WERI-Rb-1 (cell line): ENCODE measurements around the gene PDILT.
"Not testable (repeated sequence)": the region's sequence is repeated elsewhere in the genome, so short reads cannot be mapped to it uniquely, and the experiment has no call there.

ENCODE experiments used
- DNase-seq: peaks from one replicate; pipeline ENCODE4 v3.0.0-alpha.2; 2020
- H3K27ac ChIP-seq: fragments of 250-450 bp; sonication (Bioruptor Pico); 2 replicates; pipeline ENCODE4 v1.5.1; 2020; ENCODE audit warnings: mild to moderate bottlenecking, moderate library complexity
- H3K27me3 ChIP-seq: fragments of 250-450 bp; sonication (Bioruptor Pico); 2 replicates; pipeline ENCODE4 v1.5.1; 2021; ENCODE audit warnings: mild to moderate bottlenecking, low read depth, moderate library complexity; ENCODE audit not compliant: insufficient read depth, severe bottlenecking
- H3K36me3 ChIP-seq: fragments of 250-450 bp; sonication (Bioruptor Pico); 2 replicates; pipeline ENCODE4 v1.5.1; 2020; ENCODE audit warnings: mild to moderate bottlenecking, moderate library complexity
- H3K4me3 ChIP-seq: 2 replicates; pipeline ENCODE4 v1.5.1; 2011; ENCODE audit warnings: low read depth, mild to moderate bottlenecking, control low read depth, low read length
- H3K9me3 ChIP-seq: fragments of 250-450 bp; sonication (Bioruptor Pico); 2 replicates; pipeline ENCODE4 v1.5.1; 2021; ENCODE audit warnings: mild to moderate bottlenecking, moderate library complexity; ENCODE audit not compliant: severe bottlenecking
- TF ChIP-seq, protein P1 (sequence below): IDR thresholded peaks from 2 replicates; pipeline ENCODE4 v1.5.1; 2011; ENCODE audit warnings: low read depth, mild to moderate bottlenecking, control low read depth, inconsistent platforms, low read length

The PDILT gene

GRCh38 chr16:20430948-20431347, 26.4 kb upstream of the PDILT start:
- DNase-seq = no peak
- H3K27me3 ChIP-seq = peaks cover 45% of the 10 kb centered on the region
- H3K9me3 ChIP-seq = no peaks in the 10 kb centered on the region
- H3K4me3 ChIP-seq = no peak overlapping the region
- H3K27ac ChIP-seq = no peak overlapping the region
- TF ChIP-seq, protein P1, sequence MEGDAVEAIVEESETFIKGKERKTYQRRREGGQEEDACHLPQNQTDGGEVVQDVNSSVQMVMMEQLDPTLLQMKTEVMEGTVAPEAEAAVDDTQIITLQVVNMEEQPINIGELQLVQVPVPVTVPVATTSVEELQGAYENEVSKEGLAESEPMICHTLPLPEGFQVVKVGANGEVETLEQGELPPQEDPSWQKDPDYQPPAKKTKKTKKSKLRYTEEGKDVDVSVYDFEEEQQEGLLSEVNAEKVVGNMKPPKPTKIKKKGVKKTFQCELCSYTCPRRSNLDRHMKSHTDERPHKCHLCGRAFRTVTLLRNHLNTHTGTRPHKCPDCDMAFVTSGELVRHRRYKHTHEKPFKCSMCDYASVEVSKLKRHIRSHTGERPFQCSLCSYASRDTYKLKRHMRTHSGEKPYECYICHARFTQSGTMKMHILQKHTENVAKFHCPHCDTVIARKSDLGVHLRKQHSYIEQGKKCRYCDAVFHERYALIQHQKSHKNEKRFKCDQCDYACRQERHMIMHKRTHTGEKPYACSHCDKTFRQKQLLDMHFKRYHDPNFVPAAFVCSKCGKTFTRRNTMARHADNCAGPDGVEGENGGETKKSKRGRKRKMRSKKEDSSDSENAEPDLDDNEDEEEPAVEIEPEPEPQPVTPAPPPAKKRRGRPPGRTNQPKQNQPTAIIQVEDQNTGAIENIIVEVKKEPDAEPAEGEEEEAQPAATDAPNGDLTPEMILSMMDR = no peak
- H3K36me3 ChIP-seq = no peaks in the 10 kb centered on the region

GRCh38 chr16:20430480-20430879, 25.9 kb upstream of the PDILT start:
- H3K27me3 ChIP-seq = peaks cover 40% of the 10 kb centered on the region
- H3K4me3 ChIP-seq, H3K9me3 ChIP-seq, H3K27ac ChIP-seq, DNase-seq, H3K36me3 ChIP-seq: not testable (repeated sequence)

GRCh38 chr16:20429499-20429898, 25.0 kb upstream of the PDILT start:
- H3K36me3 ChIP-seq, DNase-seq, H3K4me3 ChIP-seq, H3K27ac ChIP-seq, H3K9me3 ChIP-seq: not testable (repeated sequence)
- peaks cover 31% of the 10 kb centered on the region for H3K27me3 ChIP-seq

DNA sequence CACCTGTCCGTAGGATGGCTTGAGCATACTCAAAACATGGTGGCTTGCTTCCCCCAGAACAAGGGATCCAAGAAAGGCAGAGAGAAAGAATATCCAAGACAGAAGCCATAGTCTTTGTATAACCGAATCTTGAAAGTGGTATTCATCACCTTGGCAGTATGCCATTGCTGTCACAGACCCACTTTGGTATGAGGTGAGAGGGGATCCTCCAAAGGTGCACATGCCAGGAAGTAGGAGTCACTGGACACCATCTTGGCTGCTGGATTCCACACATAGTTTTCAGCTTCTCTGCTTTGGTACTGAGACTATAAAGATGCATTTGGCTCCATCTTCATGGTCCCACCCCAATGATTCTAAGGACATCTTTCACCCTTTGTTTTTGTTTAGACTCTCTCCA, 22.9 kb upstream of the PDILT start:
- not testable (repeated sequence) for H3K27ac ChIP-seq, H3K9me3 ChIP-seq, DNase-seq, H3K4me3 ChIP-seq, H3K36me3 ChIP-seq
- peaks cover 13% of the 10 kb centered on the region for H3K27me3 ChIP-seq

DNA sequence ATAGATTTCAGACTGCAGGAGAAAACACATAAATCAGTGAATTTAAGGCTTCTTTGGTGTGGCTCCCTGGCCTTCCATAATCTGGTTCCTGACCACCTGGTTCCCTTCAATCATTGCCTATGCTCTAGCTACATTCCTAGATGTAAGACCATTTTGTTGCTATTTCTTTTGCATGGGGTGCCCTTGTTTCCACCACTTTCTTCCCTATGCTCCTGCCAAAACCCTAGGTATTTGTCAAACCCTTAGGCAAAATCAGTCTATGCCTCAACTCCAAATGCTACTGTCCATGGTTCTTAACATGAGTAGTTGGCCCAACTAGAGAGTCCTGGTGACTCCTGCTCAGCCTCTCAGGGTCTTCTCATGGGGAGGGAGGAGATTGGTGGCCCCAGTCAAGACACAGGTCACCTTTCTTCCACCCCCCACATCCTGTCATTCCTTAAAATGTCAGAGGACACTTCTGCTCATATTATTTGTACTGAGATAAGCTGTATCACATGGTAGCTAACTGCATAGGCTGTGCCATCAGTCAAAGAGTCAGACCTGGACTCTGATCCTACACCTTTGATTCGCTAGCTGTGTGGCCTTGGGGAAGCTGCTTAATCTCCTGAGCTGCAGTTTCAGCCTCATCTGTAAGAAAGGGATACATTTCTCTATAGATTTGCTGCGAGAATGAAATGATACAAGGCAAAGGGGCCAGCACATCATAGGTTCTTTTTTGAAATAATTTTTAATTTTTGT, 19.8 kb upstream of the PDILT start:
- TF ChIP-seq, protein P1 = no peak
- H3K27me3 ChIP-seq = peaks cover 4% of the 10 kb centered on the region
- no peaks in the 10 kb centered on the region for H3K36me3 ChIP-seq
- no peaks in the 10 kb centered on the region for H3K9me3 ChIP-seq
- no peak overlapping the region for H3K4me3 ChIP-seq
- H3K27ac ChIP-seq = no peak overlapping the region
- no peak for DNase-seq

DNA sequence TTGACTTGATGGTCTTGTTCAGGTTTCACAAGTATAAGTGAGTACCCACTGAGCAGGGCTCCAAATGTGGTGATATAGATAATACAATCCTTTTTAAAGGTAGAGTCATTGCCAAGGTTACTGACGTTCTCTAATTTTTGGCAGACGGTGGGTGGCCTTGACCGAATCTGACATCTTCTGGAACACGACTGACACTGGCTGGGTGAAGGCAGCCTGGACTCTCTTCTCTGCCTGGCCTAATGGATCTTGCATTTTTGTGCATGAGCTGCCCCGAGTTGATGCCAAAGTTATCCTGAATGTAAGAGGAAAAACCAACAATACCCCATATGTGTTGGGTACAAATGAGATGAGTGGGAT, 19.2 kb upstream of the PDILT start:
- not testable (repeated sequence) for H3K4me3 ChIP-seq, H3K27me3 ChIP-seq, H3K27ac ChIP-seq, DNase-seq, H3K9me3 ChIP-seq, H3K36me3 ChIP-seq

DNA sequence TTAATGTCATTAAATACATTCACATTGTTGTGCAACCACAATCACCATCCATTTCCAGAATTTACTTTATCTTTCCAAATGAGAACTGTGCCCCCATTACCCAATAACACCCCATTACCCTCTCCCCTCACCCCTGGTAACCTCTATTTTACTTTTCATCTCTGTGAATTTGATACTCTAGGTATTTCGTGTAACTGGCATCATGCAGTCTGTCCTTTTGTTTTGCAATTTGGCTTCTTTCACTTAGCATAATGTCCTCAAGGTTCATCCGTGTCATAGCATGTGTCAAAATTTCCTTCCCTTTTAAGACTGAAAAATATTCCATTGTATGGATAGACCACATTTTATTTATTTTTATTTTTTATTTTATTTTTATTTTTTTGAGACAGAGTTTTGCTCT, 17.2 kb upstream of the PDILT start:
- DNase-seq, H3K36me3 ChIP-seq, H3K9me3 ChIP-seq, H3K27ac ChIP-seq, H3K4me3 ChIP-seq: not testable (repeated sequence)
- H3K27me3 ChIP-seq = peaks cover 19% of the 10 kb centered on the region

DNA sequence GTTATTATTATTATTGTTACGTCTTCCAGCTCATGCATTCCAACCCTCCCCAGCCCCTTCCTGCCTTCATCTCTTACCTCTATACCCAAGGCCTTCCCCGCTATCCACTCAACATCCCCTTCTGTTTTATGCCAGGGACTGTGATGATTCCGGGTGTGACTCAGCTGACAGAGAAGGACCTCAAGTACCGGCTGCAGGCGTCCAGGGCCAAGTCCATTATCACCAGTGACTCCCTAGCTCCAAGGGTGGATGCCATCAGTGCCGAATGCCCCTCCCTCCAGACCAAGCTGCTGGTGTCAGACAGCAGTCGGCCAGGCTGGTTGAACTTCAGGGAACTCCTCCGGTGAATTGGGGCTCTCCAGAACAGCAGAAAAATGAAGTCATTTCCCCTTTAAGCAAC, 14.6 kb upstream of the PDILT start:
- H3K36me3 ChIP-seq, H3K27ac ChIP-seq, DNase-seq, H3K4me3 ChIP-seq, H3K9me3 ChIP-seq: not testable (repeated sequence)
- H3K27me3 ChIP-seq = peaks cover 31% of the 10 kb centered on the region

DNA sequence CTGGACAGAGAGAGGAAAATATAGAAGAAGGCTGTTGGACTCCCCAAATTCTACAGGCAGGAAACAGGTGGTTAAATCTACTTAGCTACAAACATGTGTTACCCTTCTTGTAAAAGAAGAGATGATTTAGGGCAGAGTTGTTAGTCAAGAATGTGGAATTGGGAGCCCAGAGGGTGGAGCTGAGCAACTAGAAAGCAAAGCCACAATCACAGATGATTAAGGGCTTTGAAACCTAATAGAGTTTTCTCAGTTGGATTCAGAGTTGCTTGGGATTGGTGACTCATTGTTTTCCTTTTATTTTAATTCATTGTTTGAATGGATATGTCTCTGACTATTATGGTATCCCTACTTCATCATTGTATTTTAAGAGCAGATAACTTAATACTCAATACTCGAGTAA, 11.0 kb upstream of the PDILT start:
- H3K4me3 ChIP-seq = no peak overlapping the region
- DNase-seq = no peak
- peaks cover 42% of the 10 kb centered on the region for H3K27me3 ChIP-seq
- H3K27ac ChIP-seq = no peak overlapping the region
- TF ChIP-seq, protein P1 = no peak
- H3K9me3 ChIP-seq = no peaks in the 10 kb centered on the region
- no peaks in the 10 kb centered on the region for H3K36me3 ChIP-seq
